ENCODE data around the gene SGSM1.

- TF ChIP-seq CTCF (conservative IDR thresholded peaks at IDR 0.05; ENCODE audit: low read depth, low read length) (no peak), EZH2 (IDR thresholded peaks at IDR 0.05; ENCODE audit: low read length, unreplicated experiment) (no peak), EZH2phosphoT487 (IDR thresholded peaks at IDR 0.05; ENCODE audit: borderline replicate concordance, low read length) (no peak)
These were observed 17.8 kb downstream of the SGSM1 start for GRCh38 chr22:24823787-24824186.
